Measurements from ENCODE around the gene UMODL1.

UMODL1 gene

GRCh38 chr21:42151948-42152220 is 80.8 kb downstream of the UMODL1 start:
- TF ChIP-seq, protein P1, sequence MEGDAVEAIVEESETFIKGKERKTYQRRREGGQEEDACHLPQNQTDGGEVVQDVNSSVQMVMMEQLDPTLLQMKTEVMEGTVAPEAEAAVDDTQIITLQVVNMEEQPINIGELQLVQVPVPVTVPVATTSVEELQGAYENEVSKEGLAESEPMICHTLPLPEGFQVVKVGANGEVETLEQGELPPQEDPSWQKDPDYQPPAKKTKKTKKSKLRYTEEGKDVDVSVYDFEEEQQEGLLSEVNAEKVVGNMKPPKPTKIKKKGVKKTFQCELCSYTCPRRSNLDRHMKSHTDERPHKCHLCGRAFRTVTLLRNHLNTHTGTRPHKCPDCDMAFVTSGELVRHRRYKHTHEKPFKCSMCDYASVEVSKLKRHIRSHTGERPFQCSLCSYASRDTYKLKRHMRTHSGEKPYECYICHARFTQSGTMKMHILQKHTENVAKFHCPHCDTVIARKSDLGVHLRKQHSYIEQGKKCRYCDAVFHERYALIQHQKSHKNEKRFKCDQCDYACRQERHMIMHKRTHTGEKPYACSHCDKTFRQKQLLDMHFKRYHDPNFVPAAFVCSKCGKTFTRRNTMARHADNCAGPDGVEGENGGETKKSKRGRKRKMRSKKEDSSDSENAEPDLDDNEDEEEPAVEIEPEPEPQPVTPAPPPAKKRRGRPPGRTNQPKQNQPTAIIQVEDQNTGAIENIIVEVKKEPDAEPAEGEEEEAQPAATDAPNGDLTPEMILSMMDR (IDR thresholded peaks at IDR 0.05): no peak

DNA sequence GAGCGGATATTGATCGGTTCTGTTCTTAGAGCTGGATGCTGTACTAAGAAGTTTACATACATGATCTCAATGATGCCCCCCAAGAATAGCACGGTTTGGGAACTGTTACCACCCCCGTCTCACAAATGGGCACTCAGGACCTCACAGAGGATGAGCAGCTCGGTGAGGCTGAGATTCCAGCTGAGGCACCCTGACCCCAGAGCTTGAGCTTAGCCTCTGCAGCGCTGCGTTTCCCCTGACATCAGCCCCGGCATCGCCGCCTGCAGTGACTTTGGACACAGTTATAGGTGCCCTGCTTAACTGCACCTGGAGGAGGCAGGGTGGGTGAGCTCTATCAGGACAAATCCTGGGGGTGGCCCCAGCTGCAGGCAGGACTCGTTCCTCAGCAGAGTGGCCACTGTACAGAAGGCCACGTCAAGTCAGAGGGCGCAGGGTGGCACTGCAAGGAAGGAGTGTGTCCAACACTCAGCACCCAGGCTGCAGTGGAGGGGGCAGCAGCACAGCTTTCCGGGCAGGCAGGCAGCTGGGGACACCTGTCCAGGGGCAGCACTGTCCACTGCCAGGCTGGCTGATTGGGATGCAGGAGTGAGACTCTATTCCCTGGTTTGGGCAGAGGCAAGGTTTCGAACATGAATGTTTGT is 82.0 kb downstream of the UMODL1 start:
- TF ChIP-seq, protein P1 (IDR thresholded peaks at IDR 0.05): no peak

GRCh38 chr21:42153746-42154145 is 82.6 kb downstream of the UMODL1 start:
- TF ChIP-seq, protein P1 (IDR thresholded peaks at IDR 0.05): no peak

- TF ChIP-seq, protein P1 (IDR thresholded peaks at IDR 0.05): no peak
These were observed 83.3 kb downstream of the UMODL1 start for GRCh38 chr21:42154237-42155044.

GRCh38 chr21:42155045-42155855 is 84.1 kb downstream of the UMODL1 start:
- TF ChIP-seq, protein P1 (IDR thresholded peaks at IDR 0.05): no peak

DNA sequence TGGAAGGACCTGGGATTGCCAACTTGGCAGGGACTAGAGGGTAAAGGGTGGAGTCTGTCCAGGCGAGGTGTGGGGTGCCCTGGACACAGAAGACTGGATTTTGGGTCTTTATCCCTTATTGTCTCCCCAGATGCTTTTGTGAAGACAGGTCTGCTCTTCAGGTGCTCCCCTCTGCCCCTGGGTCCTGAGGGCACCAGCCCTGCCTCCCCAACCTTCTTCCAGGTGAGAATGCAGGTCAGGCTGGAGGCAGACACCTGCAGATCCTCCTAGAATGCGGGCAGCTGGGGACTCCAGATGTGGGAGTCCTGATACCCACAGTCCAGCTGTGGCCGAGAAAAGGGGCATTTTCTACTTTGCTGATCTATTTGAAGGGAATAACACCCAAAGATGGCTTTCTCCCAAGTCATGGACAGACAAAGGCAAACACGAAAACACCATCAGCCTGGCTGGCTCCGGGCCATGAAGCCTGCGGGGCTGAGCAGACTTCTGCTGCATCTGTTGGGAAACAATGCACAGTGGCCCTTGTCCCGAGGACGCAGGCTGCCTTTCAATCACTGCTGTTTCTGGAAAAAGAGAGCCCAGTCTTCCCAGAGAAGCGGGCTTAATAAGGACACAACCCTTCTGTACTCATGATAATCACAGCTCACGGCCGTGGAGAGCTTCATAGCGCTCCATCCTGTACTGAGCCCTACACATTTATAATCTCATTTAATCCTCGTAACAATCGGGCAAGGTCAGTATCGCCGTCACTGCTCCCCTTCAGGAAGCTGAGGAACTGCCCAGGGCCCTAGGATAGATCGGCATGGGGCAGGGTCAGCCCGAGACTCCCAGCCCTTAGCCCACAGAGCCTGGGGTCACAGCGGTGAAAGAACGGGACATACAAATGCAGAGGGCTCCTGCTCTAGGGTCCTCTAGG is 85.8 kb downstream of the UMODL1 start:
- TF ChIP-seq, protein P1 (IDR thresholded peaks at IDR 0.05): no peak

Data from LNCAP (cell line).